Ishikawa (cell line): ENCODE measurements around the gene ZNF628.

Source experiments
- EP300 ChIP-seq: IDR thresholded peaks from 2 replicates; pipeline ENCODE4 v1.6.1; 2012; ENCODE audit warnings: borderline replicate concordance
- NFIC ChIP-seq: IDR thresholded peaks from 2 replicates; pipeline ENCODE4 v1.6.1; 2012
- RAD21 ChIP-seq: IDR thresholded peaks from 2 replicates; pipeline ENCODE4 v1.6.1; 2012; ENCODE audit warnings: low read depth
- REST ChIP-seq: IDR thresholded peaks from 2 replicates; pipeline ENCODE4 v1.6.1; 2012; ENCODE audit warnings: low read depth, mild to moderate bottlenecking
- TAF1 ChIP-seq: IDR thresholded peaks from 2 replicates; pipeline ENCODE4 v1.6.1; 2012; ENCODE audit warnings: low read depth, mild to moderate bottlenecking
- TEAD4 ChIP-seq: IDR thresholded peaks from 2 replicates; pipeline ENCODE4 v1.6.1; 2012
- TF ChIP-seq, protein P1 (sequence below): IDR thresholded peaks from 2 replicates; pipeline ENCODE4 v1.6.1; 2012

GRCh38 chr19:55451163-55451964 lies 25.1 kb upstream of the ZNF628 start:
- TF ChIP-seq TAF1, result no peak
- no peak for TF ChIP-seq NFIC
- TF ChIP-seq, protein P1, sequence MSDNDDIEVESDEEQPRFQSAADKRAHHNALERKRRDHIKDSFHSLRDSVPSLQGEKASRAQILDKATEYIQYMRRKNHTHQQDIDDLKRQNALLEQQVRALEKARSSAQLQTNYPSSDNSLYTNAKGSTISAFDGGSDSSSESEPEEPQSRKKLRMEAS, result no peak
- no peak for TF ChIP-seq REST
- TF ChIP-seq TEAD4, result no peak
- no peak for TF ChIP-seq EP300
- no peak for TF ChIP-seq RAD21
